Measurements from ENCODE around the gene CNIH3. TPM values are rescaled to one million over a fixed set of nuclear protein-coding genes. Genes with fewer than 3 reads are reported as not detected.

Gene CNIH3
- total RNA-seq, 1 experiment from 2014 or later: 2.1 TPM

DNA sequence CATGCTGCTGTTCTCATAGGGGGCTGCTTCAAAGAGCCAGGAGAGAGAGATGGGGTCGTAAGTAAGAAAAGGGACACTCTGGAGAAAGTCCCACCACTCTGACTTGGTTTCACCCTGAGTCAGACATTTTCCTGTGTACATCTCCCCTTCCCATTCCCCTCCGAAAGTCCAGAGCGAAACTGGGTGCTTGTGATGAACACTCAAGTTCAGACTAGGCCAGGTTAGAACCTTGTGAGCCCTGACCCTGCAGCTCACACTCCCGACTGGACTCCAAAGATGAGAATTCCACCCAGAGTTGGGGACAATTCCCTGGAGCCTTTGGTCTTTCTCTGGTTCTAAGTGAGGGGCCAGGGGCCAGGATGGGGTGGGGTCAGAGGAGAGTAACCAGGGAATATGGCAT lies 139.5 kb downstream of the CNIH3 start:
- BruUV-seq (replicated peaks): no TSS peak
- H3K4me1 Mint-ChIP-seq (ENCODE audit: low read depth, unreplicated experiment): no peaks in the 10 kb centered on the region
- H3K9me3 Mint-ChIP-seq (ENCODE audit: low read depth, unreplicated experiment): peaks cover 4% of the 10 kb centered on the region
- CTCF ChIA-PET: no interaction called here
- no peak overlapping the region for H3K4me3 Mint-ChIP-seq (ENCODE audit: low read depth, unreplicated experiment)
- H3K27me3 Mint-ChIP-seq (ENCODE audit: unreplicated experiment): peaks cover 70% of the 10 kb centered on the region
- H3K36me3 Mint-ChIP-seq (ENCODE audit: insufficient read depth, unreplicated experiment): no peaks in the 10 kb centered on the region
- no peak overlapping the region for H3K27ac Mint-ChIP-seq (ENCODE audit: unreplicated experiment)
- no peak for DNase-seq
- intact Hi-C loops (cut with micrococcal nuclease; ENCODE audit: unreplicated experiment): no loop called here
- TF ChIP-seq, protein P1, sequence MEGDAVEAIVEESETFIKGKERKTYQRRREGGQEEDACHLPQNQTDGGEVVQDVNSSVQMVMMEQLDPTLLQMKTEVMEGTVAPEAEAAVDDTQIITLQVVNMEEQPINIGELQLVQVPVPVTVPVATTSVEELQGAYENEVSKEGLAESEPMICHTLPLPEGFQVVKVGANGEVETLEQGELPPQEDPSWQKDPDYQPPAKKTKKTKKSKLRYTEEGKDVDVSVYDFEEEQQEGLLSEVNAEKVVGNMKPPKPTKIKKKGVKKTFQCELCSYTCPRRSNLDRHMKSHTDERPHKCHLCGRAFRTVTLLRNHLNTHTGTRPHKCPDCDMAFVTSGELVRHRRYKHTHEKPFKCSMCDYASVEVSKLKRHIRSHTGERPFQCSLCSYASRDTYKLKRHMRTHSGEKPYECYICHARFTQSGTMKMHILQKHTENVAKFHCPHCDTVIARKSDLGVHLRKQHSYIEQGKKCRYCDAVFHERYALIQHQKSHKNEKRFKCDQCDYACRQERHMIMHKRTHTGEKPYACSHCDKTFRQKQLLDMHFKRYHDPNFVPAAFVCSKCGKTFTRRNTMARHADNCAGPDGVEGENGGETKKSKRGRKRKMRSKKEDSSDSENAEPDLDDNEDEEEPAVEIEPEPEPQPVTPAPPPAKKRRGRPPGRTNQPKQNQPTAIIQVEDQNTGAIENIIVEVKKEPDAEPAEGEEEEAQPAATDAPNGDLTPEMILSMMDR (IDR thresholded peaks at IDR 0.05; ENCODE audit: unreplicated experiment): no peak

DNA sequence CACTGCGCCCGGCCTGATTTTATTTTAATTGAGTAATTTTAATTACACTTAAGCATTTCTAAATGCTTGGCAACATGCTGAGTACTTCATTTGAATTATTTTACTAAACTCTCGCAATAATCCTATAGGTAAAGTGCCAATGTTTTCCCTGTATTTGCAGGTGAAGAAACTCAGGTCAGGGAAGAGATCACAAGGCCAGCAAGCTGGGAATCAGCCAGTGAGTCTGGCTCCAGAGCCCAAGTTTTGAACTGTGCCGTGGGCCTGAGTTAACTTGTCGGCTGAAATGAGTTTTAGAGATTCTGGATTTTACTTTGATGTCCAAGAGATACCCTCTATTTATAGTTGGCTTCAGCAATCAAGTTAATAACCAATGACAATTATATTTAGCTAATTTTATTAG lies 141.4 kb downstream of the CNIH3 start:
- intact Hi-C loops (cut with micrococcal nuclease; ENCODE audit: unreplicated experiment): no loop called here
- TF ChIP-seq, protein P1 (IDR thresholded peaks at IDR 0.05; ENCODE audit: unreplicated experiment): no peak
- H3K4me3 Mint-ChIP-seq (ENCODE audit: low read depth, unreplicated experiment): no peak overlapping the region
- CTCF ChIA-PET: interaction anchor here (1.2 kb wide), 1 partner anchor 81 kb away, joined by 4 read pairs; no protein-coding TSS in a partner anchor
- DNase-seq: no peak
- H3K9me3 Mint-ChIP-seq (ENCODE audit: low read depth, unreplicated experiment): peaks cover 4% of the 10 kb centered on the region
- H3K4me1 Mint-ChIP-seq (ENCODE audit: low read depth, unreplicated experiment): no peaks in the 10 kb centered on the region
- H3K36me3 Mint-ChIP-seq (ENCODE audit: insufficient read depth, unreplicated experiment): no peaks in the 10 kb centered on the region
- no peak overlapping the region for H3K27ac Mint-ChIP-seq (ENCODE audit: unreplicated experiment)
- H3K27me3 Mint-ChIP-seq (ENCODE audit: unreplicated experiment): peaks cover 68% of the 10 kb centered on the region
- BruUV-seq (replicated peaks): no TSS peak

DNA sequence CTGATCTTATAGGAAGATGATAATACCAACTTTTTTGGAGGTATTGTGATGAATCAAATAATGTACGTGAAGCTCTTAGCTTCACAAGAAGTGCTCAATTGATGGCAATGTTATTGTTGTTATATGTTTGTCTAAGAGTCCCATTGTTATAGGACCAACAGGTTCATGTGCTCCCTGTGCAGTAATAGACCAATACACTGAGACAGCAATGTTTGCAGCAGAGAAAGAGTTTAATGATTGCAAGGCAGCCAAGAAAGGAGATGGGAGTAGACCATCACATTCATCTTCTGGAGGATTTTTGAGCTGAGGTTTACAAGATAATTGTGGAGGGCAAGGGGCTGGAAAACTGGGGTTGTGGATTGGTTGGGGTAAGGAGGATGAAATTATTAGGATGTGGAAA lies 143.0 kb downstream of the CNIH3 start:
- no peak for DNase-seq
- Mint-ChIP-seq H3K27me3 (ENCODE audit: unreplicated experiment) (peaks cover 60% of the 10 kb centered on the region), H3K4me1 (ENCODE audit: low read depth, unreplicated experiment) (no peaks in the 10 kb centered on the region), H3K9me3 (ENCODE audit: low read depth, unreplicated experiment) (peaks cover 4% of the 10 kb centered on the region), H3K36me3 (ENCODE audit: insufficient read depth, unreplicated experiment) (no peaks in the 10 kb centered on the region), H3K27ac (ENCODE audit: unreplicated experiment) (no peak overlapping the region), H3K4me3 (ENCODE audit: low read depth, unreplicated experiment) (no peak overlapping the region)
- BruUV-seq (replicated peaks): no TSS peak
- TF ChIP-seq, protein P1 (IDR thresholded peaks at IDR 0.05; ENCODE audit: unreplicated experiment): no peak
- CTCF ChIA-PET: no interaction called here
- intact Hi-C loops (cut with micrococcal nuclease; ENCODE audit: unreplicated experiment): no loop called here

DNA sequence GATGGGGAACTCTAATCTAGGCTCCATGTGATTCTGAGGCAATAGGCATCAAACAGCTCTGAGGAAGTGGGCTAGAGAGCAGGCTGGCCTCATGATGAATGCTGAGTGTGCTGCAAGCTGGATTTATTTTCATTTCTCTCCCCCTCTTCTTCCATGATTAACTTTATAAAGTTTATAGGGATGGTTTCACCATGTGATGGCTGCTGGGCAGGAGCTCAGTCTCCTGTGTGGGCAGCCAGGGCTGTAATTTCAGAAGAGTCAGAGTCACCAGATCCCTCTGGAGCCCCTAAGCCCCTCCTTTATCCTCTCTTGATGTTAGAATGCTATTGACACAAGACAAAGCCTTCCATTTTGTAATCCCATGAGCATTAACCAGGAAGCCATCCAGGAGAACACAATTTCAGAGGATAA lies 143.6 kb downstream of the CNIH3 start:
- Mint-ChIP-seq H3K9me3 (ENCODE audit: low read depth, unreplicated experiment) (peaks cover 4% of the 10 kb centered on the region), H3K36me3 (ENCODE audit: insufficient read depth, unreplicated experiment) (no peaks in the 10 kb centered on the region), H3K27ac (ENCODE audit: unreplicated experiment) (no peak overlapping the region), H3K4me1 (ENCODE audit: low read depth, unreplicated experiment) (no peaks in the 10 kb centered on the region), H3K27me3 (ENCODE audit: unreplicated experiment) (peaks cover 60% of the 10 kb centered on the region), H3K4me3 (ENCODE audit: low read depth, unreplicated experiment) (no peak overlapping the region)
- CTCF ChIA-PET: no interaction called here
- intact Hi-C loops (cut with micrococcal nuclease; ENCODE audit: unreplicated experiment): no loop called here
- TF ChIP-seq, protein P1 (IDR thresholded peaks at IDR 0.05; ENCODE audit: unreplicated experiment): no peak
- no TSS peak for BruUV-seq (replicated peaks)
- DNase-seq: no peak
